ENCODE data around the gene TMEM109.

GRCh38 chr11:60942219-60942618 is 28.3 kb downstream of the TMEM109 start:
- TF ChIP-seq, protein P1, sequence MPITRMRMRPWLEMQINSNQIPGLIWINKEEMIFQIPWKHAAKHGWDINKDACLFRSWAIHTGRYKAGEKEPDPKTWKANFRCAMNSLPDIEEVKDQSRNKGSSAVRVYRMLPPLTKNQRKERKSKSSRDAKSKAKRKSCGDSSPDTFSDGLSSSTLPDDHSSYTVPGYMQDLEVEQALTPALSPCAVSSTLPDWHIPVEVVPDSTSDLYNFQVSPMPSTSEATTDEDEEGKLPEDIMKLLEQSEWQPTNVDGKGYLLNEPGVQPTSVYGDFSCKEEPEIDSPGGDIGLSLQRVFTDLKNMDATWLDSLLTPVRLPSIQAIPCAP (CRISPR knock-in tag; IDR thresholded peaks at IDR 0.05) = no peak
- TF ChIP-seq CBFB (CRISPR knock-in tag; IDR thresholded peaks at IDR 0.05; ENCODE audit: low read depth) = no peak
- no peak for TF ChIP-seq KAT7 (CRISPR knock-in tag; IDR thresholded peaks at IDR 0.05; ENCODE audit: borderline replicate concordance)
- TF ChIP-seq CTCF (IDR thresholded peaks at IDR 0.05) = no peak
- TF ChIP-seq ZNF138 (CRISPR knock-in tag; conservative IDR thresholded peaks at IDR 0.05) = no peak
- TF ChIP-seq, protein P2, sequence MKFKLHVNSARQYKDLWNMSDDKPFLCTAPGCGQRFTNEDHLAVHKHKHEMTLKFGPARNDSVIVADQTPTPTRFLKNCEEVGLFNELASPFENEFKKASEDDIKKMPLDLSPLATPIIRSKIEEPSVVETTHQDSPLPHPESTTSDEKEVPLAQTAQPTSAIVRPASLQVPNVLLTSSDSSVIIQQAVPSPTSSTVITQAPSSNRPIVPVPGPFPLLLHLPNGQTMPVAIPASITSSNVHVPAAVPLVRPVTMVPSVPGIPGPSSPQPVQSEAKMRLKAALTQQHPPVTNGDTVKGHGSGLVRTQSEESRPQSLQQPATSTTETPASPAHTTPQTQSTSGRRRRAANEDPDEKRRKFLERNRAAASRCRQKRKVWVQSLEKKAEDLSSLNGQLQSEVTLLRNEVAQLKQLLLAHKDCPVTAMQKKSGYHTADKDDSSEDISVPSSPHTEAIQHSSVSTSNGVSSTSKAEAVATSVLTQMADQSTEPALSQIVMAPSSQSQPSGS (CRISPR knock-in tag; IDR thresholded peaks at IDR 0.05; ENCODE audit: borderline replicate concordance, low read depth) = no peak
- TF ChIP-seq ZNF317 (CRISPR knock-in tag; IDR thresholded peaks at IDR 0.05; ENCODE audit: borderline replicate concordance, low read depth) = no peak
- no peak for TF ChIP-seq USF1 (CRISPR knock-in tag; IDR thresholded peaks at IDR 0.05)
- TF ChIP-seq ELF4 (CRISPR knock-in tag; IDR thresholded peaks at IDR 0.05; ENCODE audit: low read depth) = no peak
- no peak for TF ChIP-seq NR1H2 (CRISPR knock-in tag; IDR thresholded peaks at IDR 0.05)
- no peak for TF ChIP-seq ZNF512 (CRISPR knock-in tag; IDR thresholded peaks at IDR 0.05; ENCODE audit: borderline replicate concordance)
- TF ChIP-seq FOXK1 (CRISPR knock-in tag; IDR thresholded peaks at IDR 0.05) = no peak
- TF ChIP-seq MYBL2 (CRISPR knock-in tag; IDR thresholded peaks at IDR 0.05) = no peak
